GM19023 (cell line): ENCODE measurements around the gene TRMT1.

Experiments used
- ATAC-seq: cut with Tn5 transposase; IDR thresholded peaks from one replicate; pipeline ENCODE4 v1.9.1; 2021; ENCODE audit warnings: mild to moderate bottlenecking, moderate library complexity; ENCODE audit not compliant: unreplicated experiment

Gene TRMT1

DNA sequence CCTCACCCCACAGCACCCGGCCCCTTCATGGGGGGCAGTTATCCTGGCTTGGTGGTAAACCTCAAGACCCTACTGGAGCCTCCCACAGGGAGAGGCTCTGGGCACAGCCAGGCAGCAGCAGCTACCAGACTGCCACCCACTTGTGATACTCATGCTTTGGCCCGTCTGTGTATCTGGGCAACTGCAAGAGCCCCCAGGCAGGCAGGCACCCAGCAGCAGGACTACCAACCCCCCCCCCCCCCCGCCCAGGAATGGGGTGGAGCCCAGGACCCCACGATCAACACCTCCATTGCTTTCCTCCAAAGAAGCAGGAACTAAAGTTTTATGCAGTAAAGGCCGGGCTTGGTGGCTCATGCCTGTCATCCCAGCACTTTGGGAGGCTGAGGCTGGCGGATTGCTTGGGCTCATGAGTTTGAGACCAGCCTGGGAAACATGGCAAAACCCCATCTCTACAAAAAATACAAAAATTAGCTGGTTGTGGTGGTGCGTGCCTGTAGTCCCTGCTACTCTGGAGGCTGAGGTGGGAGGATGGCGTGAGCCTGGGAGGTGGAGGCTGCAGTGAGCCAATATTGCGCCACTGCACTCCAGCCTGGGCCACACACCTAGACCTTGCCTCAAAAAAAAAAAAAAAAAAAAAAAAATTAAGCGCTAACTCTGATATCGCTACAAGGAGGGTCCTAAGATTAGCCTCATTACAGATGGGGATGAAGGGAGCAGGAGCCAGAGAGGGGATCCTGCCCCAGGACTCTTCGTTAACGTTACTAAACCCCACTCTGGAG lies 12.8 kb downstream of the TRMT1 start:
- no peak for ATAC-seq

DNA sequence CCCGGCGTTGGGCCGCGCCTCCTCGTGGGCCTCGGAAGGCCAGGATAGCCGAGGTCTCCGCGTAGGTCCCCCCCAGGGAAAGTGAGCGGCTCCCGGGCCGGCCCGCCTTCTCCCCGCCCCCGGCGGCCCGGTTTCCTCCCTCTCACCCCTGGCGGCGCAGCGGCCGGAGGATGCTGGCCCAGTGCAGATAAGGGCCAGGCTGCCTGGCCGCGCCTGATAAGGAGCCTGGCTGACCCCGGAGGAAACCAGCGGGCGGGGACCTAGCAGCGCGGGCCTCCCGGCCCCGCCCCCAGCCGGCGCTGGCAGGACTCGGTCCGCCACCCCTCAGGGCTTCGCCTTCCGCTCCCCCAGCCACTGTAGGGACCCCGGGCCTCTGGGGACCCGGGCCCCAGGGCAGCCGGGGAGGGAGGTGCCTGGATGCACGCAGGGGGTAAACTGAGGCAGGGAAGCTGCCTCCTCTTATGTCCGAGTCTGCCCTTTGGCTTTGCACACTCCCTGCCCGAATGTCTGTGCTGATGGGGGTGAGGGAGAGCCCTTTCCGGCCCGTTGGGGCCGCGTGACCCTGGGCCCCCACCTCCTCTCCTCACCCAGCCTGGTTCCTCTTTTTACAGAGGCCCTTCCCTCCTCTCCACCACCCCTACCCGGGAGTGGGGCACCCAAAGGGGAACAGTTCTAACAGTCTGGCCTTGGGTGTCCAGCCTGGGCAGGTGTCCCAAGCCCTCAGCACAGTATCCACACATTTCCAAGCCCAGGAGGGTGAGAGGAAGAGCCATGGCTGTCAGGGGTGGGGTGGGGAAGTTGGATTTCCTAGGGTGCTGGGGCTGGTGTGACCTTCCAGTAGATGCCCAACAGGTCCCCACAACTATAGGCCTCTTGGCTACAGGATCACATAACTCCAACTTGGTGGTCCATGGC lies 13.6 kb downstream of the TRMT1 start, which contains the start of gene LYL1:
TSS of gene LYL1 (minus strand) at position 193 of the 915 bp plus-strand sequence. CDS start 1,687 bp downstream, outside the sequence.
- ATAC-seq: peak; percentile 46

DNA sequence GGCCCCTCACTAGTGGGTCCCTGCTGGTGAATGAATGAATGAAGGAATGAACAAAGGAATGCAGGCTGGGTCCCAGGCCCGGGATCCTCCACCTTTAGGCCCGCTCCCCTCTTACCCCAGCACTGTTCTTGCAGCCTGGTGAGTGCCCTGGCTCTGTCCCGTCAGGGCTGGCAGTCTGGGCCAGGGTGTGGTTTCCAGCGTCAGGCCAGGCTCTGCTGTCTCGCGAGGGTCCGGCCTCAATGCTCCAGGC lies 14.2 kb downstream of the TRMT1 start:
- no peak for ATAC-seq

DNA sequence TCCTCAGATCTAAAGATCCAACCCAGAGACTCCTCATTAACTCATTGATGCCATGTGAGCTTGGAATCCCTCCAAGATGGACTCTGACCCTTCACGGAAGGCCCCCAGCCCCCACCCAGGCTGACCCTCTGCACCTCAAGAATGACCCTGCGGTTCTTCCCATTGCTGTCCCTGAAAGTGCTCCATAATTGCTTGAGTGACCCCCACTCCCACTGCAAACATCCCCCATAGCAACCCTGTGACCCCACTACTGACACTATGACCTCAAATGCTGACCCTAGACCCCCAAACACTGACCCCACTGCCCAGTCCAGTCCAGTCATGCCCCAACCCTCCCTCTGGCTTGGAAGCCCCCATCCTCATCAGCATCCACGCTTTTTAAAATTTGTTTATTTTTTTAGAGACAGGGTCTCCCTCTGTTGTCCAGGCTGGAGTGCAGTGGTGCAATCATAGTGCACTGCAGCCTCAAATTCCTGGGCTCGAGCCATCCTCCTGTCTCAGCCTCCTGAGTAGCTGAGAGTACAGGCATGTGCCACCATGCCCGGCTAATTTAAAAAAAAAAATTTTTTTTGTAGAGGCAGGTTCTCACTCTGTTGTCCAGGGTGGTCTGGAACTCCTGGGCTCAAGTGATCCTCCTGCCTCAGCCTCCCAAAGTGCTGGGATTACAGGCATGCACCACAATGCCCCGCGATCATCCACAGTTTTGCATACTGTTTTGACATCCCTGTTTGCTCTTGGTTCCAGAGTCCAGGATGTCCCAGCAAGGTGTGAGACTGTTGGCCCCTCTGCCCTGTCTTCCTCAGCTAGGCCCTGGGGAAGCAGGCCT lies 14.7 kb downstream of the TRMT1 start:
- no peak for ATAC-seq

DNA sequence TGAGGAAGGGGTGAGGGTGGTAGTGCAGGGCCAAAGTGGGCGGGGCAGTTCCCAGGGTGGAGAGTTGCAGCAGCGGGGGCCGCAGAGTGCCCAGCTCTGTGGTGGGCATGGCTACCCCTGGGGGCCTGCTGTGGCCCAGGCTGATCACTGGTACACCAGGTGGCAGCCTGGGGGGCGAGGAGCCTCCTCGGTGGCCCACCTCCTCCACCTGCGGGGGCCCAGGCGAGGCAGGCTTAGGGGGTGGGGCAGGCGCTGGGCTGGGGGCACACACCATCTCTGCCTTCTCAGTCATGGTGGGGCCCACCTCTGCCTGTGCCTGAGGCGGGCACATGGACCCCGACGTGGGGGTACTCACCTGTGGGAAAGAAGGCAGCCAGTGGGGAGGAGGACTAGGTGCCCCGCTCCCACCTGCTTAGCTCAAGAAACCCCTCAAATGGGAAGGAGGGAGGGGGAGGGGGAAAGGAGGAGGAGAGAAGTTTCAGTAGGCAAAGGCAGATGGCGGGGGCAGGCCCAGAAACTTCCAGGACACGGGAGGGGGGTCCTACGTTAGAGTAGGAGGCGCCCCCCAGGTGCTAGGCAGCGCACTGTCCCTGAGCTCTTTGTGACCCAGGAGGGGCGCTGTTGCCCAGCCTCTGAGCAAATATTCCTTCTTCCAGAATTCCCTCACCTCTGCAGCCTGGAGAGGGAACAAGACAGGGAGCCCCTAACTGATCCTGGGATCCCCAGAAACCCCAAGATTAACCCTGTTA lies 15.5 kb downstream of the TRMT1 start:
- ATAC-seq: no peak

DNA sequence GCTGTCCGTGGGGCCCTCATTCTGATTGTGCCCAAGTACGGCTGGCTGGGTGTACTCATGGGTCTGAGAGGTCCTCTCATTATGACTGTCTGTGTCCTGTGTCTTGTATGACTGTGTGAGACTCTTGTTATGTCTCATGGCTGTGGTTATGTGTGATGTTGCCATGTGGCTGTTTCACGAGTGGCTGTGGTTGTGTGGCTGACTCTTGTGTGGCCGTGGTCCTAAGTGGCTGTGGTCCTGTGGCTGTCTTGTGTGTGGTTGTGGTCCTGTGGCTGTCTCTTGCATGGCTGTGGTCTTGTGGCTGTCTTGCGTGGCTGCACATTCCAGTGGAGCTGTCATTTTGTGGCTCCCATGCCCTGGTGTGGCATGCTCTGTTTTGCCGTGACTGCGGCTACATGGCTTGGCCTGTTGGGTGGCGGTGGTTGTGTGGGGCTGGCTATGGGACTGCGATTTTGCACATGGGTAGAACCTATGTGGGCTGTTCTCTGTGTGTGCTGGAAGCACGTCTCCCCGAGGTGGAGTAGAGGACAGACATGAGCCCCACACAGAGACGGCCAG lies 16.4 kb downstream of the TRMT1 start:
- ATAC-seq: no peak

DNA sequence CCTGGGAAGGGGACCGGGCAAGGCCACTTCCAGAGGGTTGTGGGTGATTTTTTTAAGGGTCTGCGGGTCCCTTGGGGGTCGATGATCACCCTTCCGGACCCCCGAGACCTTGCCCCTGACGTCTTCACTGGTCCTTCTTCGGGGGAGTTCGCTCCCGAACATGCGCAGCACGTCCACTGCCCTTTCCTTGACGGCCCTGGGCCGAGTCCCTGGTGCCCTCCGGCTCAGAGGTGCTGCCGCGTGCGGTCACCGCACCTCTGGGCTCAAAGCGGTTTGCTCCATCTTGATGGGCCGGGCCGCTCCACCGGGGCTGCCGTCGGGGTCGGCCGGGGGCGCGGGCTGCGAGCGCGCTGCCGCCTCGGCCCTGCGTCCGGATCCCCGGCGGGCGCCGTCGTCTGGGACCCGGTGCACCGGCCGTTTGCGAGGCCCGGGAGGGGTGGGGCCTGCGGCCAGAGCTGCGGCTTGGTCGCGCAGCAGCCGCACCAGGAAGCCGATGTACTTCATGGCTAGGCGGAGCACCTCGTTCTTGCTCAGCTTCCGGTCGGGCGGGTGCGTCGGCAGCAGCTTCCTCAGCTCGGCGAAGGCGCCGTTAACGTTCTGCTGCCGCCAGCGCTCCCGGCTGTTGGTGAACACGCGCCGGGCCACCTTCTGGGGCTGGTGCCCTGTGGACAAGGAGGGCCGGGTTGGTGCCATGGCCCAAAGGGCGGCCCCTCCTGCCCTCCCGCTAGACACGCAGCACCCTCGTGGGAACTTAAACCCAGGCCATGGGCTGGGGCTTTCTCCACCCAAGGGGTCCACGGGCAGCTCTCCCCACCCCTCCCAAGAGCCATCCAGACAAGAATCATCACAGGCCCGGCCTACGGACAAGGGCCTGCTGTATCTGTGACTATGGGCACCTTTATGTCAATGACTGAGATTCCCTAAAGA lies 17.2 kb downstream of the TRMT1 start:
- no peak for ATAC-seq

DNA sequence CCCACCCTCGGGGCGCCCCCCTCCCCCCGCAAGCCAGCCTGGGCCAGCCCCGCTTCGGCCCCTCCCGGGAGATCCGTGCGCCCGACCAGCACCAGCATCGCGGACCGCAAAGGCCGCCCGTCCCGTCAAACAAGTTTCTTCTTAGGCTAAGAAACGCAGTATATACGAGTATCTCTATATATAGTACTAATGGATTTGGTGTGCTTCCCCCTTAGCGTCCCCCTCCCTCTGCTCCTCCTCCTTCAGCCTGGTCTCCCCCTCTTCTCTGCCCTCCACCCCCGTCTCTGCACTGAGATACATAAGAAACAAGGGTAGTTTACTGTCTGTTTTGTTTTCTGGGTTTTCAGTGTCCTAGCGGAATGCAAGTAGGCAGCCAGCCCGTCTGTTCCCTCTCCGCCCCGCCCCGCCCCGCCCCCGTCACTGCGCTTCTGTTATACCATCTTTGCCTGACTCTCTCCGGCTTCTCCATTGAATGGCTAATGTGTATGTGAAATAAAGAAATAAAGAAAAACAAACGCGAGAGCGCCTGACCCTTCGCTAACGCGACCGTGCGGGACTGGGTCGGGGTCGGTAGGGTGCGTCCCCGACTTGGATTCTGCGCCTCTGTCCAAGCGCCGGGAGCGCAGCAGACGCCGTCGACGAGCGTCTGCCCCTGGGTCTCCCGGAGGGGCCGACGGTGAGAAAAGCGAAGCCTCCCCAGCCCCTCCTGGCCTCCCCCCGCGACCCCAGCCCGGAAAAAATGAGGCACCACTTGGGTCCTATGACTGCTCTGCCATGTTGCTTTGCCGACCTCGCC lies 18.1 kb downstream of the TRMT1 start:
- no peak for ATAC-seq

DNA sequence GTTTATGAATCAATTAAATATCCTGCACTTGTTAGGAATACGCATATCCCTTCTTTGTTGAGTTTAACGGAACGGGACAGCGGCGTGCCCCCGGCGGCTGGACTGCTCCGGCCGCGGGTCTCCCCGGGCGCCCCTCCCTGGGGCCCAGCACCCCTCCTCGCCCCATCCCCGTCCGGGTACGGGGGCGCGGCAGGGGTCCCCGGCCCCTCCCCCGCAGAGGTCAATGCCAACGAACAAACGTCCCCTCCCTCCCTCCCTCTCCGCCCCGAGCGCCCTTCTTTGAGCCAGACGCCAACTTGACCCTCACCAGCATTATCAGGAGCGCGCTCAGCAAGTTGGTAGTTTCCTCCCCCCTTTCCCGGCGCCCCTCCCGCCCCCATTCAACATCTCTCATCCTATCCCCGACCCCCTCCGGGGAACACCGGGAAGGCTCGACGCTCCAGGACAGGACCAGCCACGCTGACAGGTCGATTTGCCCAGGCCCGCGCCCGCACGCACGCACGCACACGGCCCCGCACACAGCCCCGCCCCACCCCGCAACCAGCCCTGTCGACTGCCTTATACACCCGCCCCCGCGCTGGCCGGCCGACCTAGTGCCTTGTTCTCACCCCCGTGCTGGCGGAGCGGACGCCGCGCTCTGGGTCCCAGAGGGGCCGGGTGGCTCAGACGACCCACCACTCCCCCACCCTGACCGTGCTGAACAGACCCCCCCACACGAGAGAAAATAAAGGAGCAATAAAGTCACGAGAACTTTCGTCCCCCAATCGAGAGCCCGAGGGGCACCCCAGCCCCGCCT lies 18.9 kb downstream of the TRMT1 start:
- ATAC-seq: no peak

DNA sequence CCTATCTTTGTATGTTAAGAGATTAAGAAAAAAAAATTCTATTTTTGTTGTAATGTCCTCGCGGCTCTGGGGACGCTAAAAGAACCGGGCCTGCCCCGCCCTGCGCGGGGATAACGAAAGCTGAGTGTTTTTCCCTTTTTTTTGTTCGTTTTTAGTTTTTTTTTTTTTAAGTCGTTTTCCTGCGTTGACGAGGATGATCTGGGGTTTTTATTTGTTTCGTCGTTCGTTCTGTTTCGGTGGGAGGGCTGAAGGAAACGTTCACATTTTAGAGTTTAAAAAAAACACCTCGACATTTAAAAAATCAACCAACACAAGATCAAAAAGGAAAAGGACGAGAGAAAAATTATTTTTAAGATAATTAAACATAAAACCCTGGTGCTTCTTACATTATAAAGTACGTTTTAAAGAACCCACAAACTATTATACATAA lies 19.5 kb downstream of the TRMT1 start:
- ATAC-seq: no peak

DNA sequence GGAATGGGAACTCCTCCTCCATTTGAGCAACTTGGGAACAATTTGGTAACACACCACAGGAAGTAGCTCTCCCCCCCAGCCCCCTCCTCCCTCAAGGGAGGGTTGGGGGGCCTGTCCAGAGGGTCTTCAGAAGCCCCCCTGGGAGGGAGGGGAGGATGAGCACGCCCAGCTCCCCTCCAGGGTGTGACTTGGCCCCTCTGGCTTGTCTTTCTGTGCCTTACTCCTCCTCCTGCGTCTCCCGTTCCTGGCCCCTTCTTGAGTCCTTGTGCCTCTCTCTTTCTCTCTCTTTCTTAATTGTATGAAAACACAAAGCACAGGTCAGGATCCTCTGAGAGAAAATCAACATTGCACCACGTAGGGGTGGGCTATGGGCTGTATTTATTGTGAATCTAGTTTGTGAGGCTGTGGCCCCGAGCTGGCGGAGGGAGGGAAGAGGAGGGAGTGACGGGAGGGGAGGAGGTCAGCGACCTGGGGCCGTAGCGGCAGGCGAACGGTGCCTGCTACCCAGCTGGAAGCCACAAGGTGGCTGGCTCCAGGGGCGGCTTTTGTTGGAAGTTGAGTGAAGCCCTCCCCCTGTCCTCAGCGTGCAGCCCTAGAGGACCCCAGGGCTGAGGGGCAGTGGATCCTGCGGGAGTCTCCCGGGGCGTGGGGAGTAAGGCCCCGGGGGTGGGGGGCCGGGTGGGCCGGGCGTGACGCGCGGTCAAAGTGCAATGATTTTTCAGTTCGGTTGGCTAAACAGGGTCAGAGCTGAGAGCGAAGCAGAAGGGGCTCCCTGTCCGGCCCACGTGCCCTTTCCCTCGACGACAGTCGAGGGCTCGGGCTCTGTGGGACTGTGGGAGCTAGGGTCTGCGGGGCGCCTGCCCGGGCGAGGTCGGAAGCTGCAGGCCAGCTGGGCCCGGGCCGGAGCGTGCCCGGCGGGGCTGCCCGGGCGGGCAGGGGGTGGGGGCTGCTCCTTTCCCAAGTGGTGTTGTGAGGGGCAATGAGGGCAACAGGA lies 20.3 kb downstream of the TRMT1 start:
- no peak for ATAC-seq

DNA sequence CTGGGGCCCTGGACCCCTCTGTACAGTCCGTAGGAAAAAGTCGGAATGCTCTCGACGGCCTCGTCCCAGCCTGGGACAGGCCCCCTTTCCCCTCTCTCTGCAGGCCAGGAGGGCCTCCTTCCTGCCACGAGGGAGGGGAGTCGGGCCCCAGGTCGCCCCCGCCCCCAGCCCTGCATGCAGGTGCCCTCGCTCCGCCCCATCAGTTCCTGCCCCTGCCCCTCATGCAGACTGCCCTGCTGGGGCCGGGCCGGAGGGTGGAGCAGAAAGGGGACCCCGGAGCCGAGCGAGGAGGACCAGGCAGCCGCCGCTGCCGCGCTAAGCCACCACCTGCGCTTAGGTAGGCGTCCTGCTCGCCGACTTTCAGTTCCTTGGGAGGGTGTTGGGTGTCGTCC lies 21.2 kb downstream of the TRMT1 start:
- no peak for ATAC-seq

DNA sequence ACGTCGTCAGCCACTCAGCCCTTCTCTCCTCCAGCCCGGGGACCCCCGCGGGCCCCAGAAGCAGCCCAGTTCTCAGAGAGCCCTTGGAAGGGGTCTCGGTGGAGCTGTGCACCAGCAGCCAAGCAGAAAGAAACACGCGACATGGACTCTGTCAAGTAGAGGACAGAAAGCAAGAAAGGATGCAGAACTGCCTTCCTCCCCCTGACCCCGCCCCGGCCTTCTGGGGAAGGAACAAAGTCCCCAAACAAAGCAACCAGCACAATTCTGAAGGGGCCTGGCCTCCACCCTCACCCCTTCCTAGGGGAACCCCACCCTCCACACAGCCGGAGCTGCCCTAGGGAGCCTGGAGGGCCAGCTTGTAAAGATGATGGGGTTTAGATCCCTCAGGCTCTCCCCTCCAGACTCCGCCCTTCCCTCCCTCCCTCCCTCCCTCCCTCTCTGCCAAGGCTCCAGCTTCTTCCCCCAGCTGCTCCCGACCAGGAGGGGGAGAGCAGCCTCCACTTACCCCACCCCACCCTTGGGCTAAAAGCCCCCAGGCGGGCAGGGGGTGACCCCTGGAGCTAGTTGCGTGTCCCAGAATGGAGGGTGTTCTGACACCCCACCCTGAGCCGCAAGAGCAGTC lies 21.7 kb downstream of the TRMT1 start:
- ATAC-seq: no peak

DNA sequence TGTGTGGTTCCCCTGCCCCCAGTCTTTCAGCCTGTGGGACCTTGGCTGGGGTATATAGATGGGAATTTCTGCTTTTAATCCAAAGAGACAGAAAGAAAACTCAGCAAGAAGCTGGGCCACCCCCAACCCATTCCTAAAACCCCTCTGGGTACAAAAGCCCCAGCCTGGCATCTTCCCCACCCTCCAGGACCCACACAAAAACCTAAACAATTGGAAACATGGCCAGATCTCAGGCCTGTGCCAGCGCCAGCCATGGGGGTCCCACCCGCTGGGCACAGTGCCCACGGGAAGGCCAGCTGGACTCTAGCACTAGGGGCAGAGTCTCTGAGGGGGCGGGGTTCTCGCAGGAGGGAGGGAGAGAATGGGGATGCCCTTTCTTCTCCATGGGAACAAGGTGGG lies 22.4 kb downstream of the TRMT1 start:
- ATAC-seq: no peak

DNA sequence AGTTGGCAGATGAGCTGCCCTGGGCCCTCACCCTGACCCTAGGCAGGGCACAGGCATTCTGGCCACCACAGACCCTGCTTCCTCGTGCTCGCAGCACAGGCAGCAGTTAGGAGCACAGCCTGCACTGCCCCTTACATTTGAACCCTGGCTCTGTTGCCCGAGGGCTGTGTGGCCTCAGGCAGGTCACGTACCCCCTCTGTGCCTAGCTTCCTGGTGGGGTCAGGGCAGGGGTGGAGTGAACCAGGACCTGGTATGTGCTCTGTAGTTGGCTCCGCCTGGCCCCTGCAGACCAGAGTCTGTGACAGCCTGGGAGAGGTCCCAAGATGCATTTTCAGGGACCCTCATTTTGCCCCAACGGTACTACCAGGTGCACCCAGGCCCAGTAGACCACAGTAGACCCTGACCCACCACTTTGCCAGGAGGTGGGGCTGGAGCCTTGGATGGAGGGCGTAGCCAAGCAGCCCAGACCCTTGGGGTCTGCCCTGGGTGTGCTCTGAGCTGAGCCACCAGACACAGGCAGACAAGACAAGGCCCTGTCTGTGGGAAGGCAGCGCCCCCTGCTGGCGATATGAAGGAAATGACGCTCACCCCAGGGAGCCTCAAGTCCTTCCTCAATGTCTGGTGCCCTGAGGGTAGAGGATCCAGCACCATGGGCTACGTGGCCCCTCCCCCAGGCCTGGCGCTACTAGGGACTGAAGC lies 23.0 kb downstream of the TRMT1 start:
- ATAC-seq: no peak
